Memory B cell (primary cell): ENCODE measurements around the gene UST.
A peak's percentile ranks its signal among the peaks of the same experiment; 100 is the strongest.
"Not testable (repeated sequence)": the region's sequence is repeated elsewhere in the genome, so short reads cannot be mapped to it uniquely, and the experiment has no call there.

Source experiments
- ATAC-seq: fragments of 150-1000 bp; cut with Tn5 transposase; 2 replicates; pipeline ENCODE4 v1.10.0; 2021; ENCODE audit warnings: low read depth, mild to moderate bottlenecking, moderate library complexity
- DNase-seq, 2 donors: peaks; one replicate each; pipeline ENCODE4 v3.0.0; 2022; ENCODE audit warnings: low spot score in 2 of 2
- H3K27ac Mint-ChIP-seq: one replicate; pipeline ENCODE4 v1.8.0; 2022; ENCODE audit warnings: mild to moderate bottlenecking, moderate library complexity, mixed read lengths
- H3K27me3 Mint-ChIP-seq: one replicate; pipeline ENCODE4 v1.8.0; 2022; ENCODE audit warnings: mixed read lengths
- H3K36me3 Mint-ChIP-seq: one replicate; pipeline ENCODE4 v1.8.0; 2022; ENCODE audit warnings: mild to moderate bottlenecking, mixed read lengths
- H3K4me1 Mint-ChIP-seq: one replicate; pipeline ENCODE4 v1.8.0; 2022; ENCODE audit warnings: mixed read lengths
- H3K4me3 Mint-ChIP-seq: one replicate; pipeline ENCODE4 v1.8.0; 2022; ENCODE audit warnings: mild to moderate bottlenecking, moderate library complexity, mixed read lengths
- H3K9me3 Mint-ChIP-seq: one replicate; pipeline ENCODE4 v1.8.0; 2022; ENCODE audit warnings: mixed read lengths

UST gene

DNA sequence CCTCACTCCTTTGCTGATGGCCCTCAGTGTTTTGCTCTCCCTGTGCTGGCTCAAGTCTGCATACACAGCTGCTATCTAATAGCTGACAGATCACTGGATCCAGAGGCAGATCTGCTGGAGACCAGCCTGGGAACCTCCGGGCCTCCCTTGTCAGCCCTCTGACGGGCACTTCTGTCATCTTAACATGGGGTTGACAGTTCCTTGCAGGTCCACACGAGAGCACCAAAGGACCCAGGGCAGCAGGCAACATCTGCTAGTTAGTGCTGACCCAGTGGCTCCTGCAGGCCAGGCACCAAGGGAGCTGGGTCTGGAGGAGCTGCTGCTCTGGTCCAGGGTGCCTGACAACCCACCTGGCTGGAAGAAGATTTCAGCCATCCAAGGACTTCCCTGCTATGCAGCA is 208.1 kb downstream of the UST start:
- Mint-ChIP-seq H3K4me1 (peaks cover 10% of the 10 kb centered on the region), H3K27me3 (no peaks in the 10 kb centered on the region), H3K9me3 (no peaks in the 10 kb centered on the region), H3K36me3 (peaks cover 18% of the 10 kb centered on the region), H3K4me3 (no peak overlapping the region), H3K27ac (no peak overlapping the region)
- DNase-seq, result no peak
- ATAC-seq, result no peak

DNA sequence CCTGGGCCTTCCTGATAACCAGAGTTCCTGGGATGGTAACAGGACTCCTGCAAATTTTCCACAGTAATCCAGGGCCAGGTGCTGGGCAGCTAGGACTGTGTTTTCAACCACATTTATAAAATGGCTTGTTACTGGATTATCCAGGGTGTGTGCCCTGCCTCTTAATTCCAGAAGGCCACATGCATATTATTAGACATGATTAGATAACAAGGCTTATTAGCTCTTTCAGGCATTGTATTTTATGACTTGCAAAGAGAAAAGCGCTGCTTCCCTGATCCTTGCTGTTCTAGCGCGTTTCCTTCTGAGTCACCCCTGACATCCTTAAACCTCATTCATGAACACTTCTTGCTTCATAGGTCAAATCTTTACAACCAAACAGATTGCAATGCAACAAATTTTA is 208.6 kb downstream of the UST start:
- Mint-ChIP-seq H3K27ac (no peak overlapping the region), H3K9me3 (no peaks in the 10 kb centered on the region), H3K4me1 (peaks cover 8% of the 10 kb centered on the region), H3K4me3 (no peak overlapping the region), H3K36me3 (peaks cover 19% of the 10 kb centered on the region), H3K27me3 (no peaks in the 10 kb centered on the region)
- DNase-seq (no peak), ATAC-seq (no peak)

DNA sequence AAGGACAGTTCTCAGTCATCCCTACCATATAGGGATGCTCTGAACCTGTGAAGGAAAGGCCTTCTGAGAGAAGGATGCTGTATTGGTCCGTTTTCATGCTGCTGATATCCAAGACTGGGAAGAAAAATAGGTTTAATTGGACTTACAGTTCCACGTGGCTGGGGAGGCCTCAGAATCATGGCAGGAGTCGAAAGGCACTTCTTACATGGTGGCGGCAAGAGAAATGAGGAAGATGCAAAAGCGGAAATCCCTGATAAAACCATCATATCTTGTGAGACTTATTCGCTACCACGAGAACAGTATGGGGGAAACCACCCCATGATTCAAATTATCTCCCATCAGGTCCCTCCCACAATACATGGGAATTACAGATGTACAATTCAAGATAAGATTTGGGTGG is 209.3 kb downstream of the UST start:
- not testable (repeated sequence) for H3K4me3 Mint-ChIP-seq, DNase-seq, H3K27ac Mint-ChIP-seq, ATAC-seq, H3K9me3 Mint-ChIP-seq, H3K27me3 Mint-ChIP-seq, H3K4me1 Mint-ChIP-seq
- peaks cover 16% of the 10 kb centered on the region for H3K36me3 Mint-ChIP-seq

GRCh38 chr6:148957752-148958151 is 210.9 kb downstream of the UST start:
- H3K4me3 Mint-ChIP-seq, result no peak overlapping the region

DNA sequence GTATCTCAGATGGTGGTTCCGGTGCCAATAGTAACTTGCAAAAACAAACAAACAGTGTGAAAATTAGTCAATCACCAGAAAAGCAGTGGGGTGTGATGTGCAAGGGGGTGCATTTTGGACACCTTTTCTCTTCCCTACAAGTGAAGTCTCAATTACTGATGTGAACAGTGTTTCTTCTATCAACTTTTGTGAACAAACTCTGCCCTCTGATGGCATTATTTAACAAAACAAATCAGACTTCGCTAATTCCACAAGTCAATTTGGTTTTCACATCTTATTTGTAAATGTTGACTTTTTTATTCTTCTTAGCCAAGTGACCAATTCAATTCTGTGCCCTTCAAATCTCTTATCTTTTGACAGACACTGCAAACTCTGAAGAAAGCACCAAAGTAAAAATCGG is 212.2 kb downstream of the UST start:
- no peak for DNase-seq
- peaks cover 6% of the 10 kb centered on the region for H3K4me1 Mint-ChIP-seq
- peaks cover 18% of the 10 kb centered on the region for H3K36me3 Mint-ChIP-seq

More at GRCh38 chr6:148957752-148958151, 210.9 kb downstream of the UST start:
- no peaks in the 10 kb centered on the region for H3K9me3 Mint-ChIP-seq
- H3K36me3 Mint-ChIP-seq, result peaks cover 16% of the 10 kb centered on the region
- no peaks in the 10 kb centered on the region for H3K27me3 Mint-ChIP-seq
- peaks cover 4% of the 10 kb centered on the region for H3K4me1 Mint-ChIP-seq
- ATAC-seq (no peak), DNase-seq (no peak)
- H3K27ac Mint-ChIP-seq, result no peak overlapping the region

DNA sequence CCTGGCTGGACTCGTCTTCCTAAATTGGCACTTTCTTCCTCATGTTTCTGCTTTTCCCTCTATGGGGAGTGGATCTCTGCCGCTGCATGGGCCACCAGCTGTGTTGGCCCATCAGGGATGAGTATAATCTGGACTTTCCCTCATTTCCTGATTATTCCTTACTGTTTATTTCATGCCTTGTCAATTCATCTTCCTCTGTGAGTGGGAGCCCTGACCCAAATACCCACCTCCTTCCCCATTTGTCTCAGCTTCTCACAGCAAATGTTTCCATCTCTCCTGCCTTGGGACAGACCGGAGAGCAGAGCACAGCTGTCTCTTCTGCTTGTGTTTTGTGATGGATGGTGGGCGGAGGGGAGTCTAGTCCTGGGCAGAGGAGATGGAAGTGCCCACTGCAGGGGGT is 212.7 kb downstream of the UST start:
- peaks cover 6% of the 10 kb centered on the region for H3K4me1 Mint-ChIP-seq
- no peak for ATAC-seq

More for the DNA sequence above, 212.2 kb downstream of the UST start:
- H3K9me3 Mint-ChIP-seq, result no peaks in the 10 kb centered on the region
- H3K4me3 Mint-ChIP-seq, result no peak overlapping the region
- no peaks in the 10 kb centered on the region for H3K27me3 Mint-ChIP-seq
- ATAC-seq, result no peak
- peak overlapping the region; percentile 10 for H3K27ac Mint-ChIP-seq

GRCh38 chr6:148962854-148963515 is 216.2 kb downstream of the UST start:
- Mint-ChIP-seq H3K4me3 (no peak overlapping the region), H3K4me1 (peaks cover 6% of the 10 kb centered on the region), H3K36me3 (peaks cover 15% of the 10 kb centered on the region), H3K9me3 (no peaks in the 10 kb centered on the region), H3K27ac (peak overlapping the region; percentile 8), H3K27me3 (no peaks in the 10 kb centered on the region)
- ATAC-seq, result no peak
- DNase-seq, result no peak

More for the DNA sequence above, 212.7 kb downstream of the UST start:
- DNase-seq, result no peak
- H3K27me3 Mint-ChIP-seq, result no peaks in the 10 kb centered on the region
- no peak overlapping the region for H3K27ac Mint-ChIP-seq
- H3K9me3 Mint-ChIP-seq, result no peaks in the 10 kb centered on the region
- no peak overlapping the region for H3K4me3 Mint-ChIP-seq
- H3K36me3 Mint-ChIP-seq, result peaks cover 18% of the 10 kb centered on the region

DNA sequence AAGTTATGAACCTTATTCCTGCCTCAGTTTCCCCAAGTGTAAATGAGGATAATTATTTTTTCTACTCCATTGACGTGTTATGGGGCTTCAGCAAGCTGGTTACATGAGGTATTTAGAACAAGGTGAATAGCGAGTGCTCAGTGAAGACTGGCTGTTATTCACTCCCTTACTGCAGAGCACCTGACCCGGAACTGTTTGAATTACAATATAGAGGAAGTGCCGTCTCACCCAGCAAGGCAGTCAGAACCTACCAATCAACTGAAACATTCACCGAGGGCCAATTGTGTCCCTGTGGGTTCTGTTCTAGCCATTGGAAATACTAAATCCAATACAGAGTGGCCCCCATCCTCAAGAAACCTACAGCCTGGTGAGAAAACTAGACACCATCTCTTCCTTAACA is 216.9 kb downstream of the UST start:
- no peak for DNase-seq
- Mint-ChIP-seq H3K4me1 (peaks cover 5% of the 10 kb centered on the region), H3K9me3 (no peaks in the 10 kb centered on the region), H3K27me3 (no peaks in the 10 kb centered on the region), H3K36me3 (peaks cover 15% of the 10 kb centered on the region), H3K4me3 (no peak overlapping the region), H3K27ac (no peak overlapping the region)
- ATAC-seq, result no peak

GRCh38 chr6:148964467-148964866 is 217.6 kb downstream of the UST start:
- H3K9me3 Mint-ChIP-seq, result no peaks in the 10 kb centered on the region
- no peak overlapping the region for H3K27ac Mint-ChIP-seq
- H3K4me1 Mint-ChIP-seq, result peaks cover 3% of the 10 kb centered on the region
- DNase-seq (no peak), ATAC-seq (no peak)
- H3K36me3 Mint-ChIP-seq, result peaks cover 11% of the 10 kb centered on the region
- H3K27me3 Mint-ChIP-seq, result no peaks in the 10 kb centered on the region
- H3K4me3 Mint-ChIP-seq, result no peak overlapping the region

DNA sequence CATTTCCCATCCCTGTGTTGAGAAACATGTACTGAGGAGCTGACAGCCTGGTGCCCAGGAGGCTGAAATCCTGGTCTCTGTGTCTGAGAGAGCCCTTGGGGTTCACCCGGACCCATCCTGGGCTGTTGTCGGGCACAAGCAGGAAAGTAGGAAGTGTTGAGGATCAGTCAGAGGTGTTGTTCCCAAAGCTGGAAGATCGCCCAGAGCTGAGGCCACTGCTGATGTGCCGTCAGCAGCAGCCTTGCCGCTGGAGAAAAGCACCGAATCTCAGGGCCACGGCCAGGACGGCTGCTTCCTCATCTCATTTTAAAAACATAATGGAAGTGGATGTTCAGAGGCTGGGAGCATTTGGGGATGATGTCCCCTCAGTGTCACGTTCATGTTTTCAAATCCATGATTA is 218.5 kb downstream of the UST start:
- H3K9me3 Mint-ChIP-seq, result no peaks in the 10 kb centered on the region
- DNase-seq, result no peak

GRCh38 chr6:148967011-148967520 is 220.2 kb downstream of the UST start:
- Mint-ChIP-seq H3K4me1 (peaks cover 14% of the 10 kb centered on the region), H3K36me3 (peaks cover 11% of the 10 kb centered on the region), H3K27ac (no peak overlapping the region), H3K9me3 (no peaks in the 10 kb centered on the region), H3K4me3 (no peak overlapping the region), H3K27me3 (no peaks in the 10 kb centered on the region)
- no peak for DNase-seq
- no peak for ATAC-seq

More for the DNA sequence above, 218.5 kb downstream of the UST start:
- Mint-ChIP-seq H3K4me1 (peaks cover 3% of the 10 kb centered on the region), H3K27ac (no peak overlapping the region), H3K27me3 (no peaks in the 10 kb centered on the region), H3K36me3 (peaks cover 10% of the 10 kb centered on the region), H3K4me3 (no peak overlapping the region)
- no peak for ATAC-seq

- Mint-ChIP-seq H3K27me3 (no peaks in the 10 kb centered on the region), H3K4me3 (no peak overlapping the region), H3K27ac (no peak overlapping the region), H3K9me3 (no peaks in the 10 kb centered on the region), H3K4me1 (peaks cover 17% of the 10 kb centered on the region), H3K36me3 (peaks cover 11% of the 10 kb centered on the region)
- no peak for DNase-seq
- ATAC-seq, result no peak
Observed at GRCh38 chr6:148967541-148967956, 220.7 kb downstream of the UST start.

- no peak overlapping the region for H3K27ac Mint-ChIP-seq
- ATAC-seq (no peak), DNase-seq (no peak)
- no peak overlapping the region for H3K4me3 Mint-ChIP-seq
- H3K36me3 Mint-ChIP-seq, result peaks cover 9% of the 10 kb centered on the region
- H3K4me1 Mint-ChIP-seq, result peaks cover 14% of the 10 kb centered on the region
- no peaks in the 10 kb centered on the region for H3K27me3 Mint-ChIP-seq
- no peaks in the 10 kb centered on the region for H3K9me3 Mint-ChIP-seq
Observed at GRCh38 chr6:148968771-148969602, 222.2 kb downstream of the UST start.

DNA sequence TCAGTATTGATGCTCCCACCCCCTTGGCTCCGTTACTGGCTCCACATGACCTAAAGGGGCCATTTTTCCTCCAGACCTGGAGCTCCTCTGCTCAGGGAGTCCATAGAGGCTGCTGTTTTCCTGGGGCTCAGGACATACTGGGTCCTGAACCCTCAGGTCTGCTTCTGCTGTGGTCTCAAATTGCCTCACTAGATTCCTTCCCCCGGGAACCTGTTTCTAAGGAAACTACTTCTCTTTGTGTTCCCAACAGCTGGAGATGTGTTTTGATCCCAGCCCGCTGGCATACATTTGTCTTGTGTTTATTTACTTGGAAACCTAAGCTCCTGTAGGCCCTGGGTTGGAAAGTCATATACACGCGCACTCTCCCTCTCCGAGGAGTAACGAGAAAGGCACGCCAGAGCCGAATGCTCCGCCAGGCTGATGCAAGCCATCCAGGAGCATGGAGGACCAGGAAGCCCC is 222.8 kb downstream of the UST start:
- DNase-seq, result no peak
- H3K27ac Mint-ChIP-seq, result no peak overlapping the region

More for the DNA sequence above, 222.8 kb downstream of the UST start:
- Mint-ChIP-seq H3K4me1 (peaks cover 14% of the 10 kb centered on the region), H3K27me3 (no peaks in the 10 kb centered on the region), H3K36me3 (peaks cover 9% of the 10 kb centered on the region), H3K4me3 (no peak overlapping the region), H3K9me3 (no peaks in the 10 kb centered on the region)
- ATAC-seq, result no peak
